RWPE2 (cell line): ENCODE data around the gene RBM4.
A peak's percentile ranks its signal among the peaks of the same experiment; 100 is the strongest.

Source experiments
- ATAC-seq: fragments of 200-7000 bp; cut with Tn5 transposase; 3 replicates; pipeline ENCODE4 v1.9.1; 2021; ENCODE audit warnings: low read depth
- DNase-seq: peaks from one replicate; pipeline ENCODE4 v3.0.0-alpha.2; 2020; ENCODE audit warnings: low spot score
- H3K27ac ChIP-seq: fragments of 450-650 bp; 2 replicates; pipeline ENCODE4 v1.5.1; 2017; ENCODE audit warnings: mild to moderate bottlenecking; ENCODE audit not compliant: poor library complexity, severe bottlenecking
- H3K27me3 ChIP-seq: fragments of 250-450 bp; sonication (Bioruptor Pico); 2 replicates; pipeline ENCODE4 v1.5.1; 2021; ENCODE audit warnings: mild to moderate bottlenecking, moderate library complexity; ENCODE audit not compliant: insufficient read depth, poor library complexity, severe bottlenecking
- H3K36me3 ChIP-seq: fragments of 250-450 bp; sonication (Bioruptor Pico); 2 replicates; pipeline ENCODE4 v1.5.1; 2020; ENCODE audit warnings: low read depth, mild to moderate bottlenecking, moderate library complexity
- H3K4me1 ChIP-seq: fragments of 250-450 bp; sonication (Bioruptor Pico); 2 replicates; pipeline ENCODE4 v1.5.1; 2021; ENCODE audit warnings: mild to moderate bottlenecking, moderate library complexity; ENCODE audit not compliant: insufficient read depth, poor library complexity, severe bottlenecking
- H3K4me3 ChIP-seq: fragments of 250-450 bp; sonication (Bioruptor Pico); 2 replicates; pipeline ENCODE4 v1.5.1; 2021; ENCODE audit warnings: mild to moderate bottlenecking, moderate library complexity; ENCODE audit not compliant: severe bottlenecking
- H3K9me3 ChIP-seq: fragments of 250-450 bp; sonication (Bioruptor Pico); 2 replicates; pipeline ENCODE4 v1.5.1; 2021; ENCODE audit warnings: mild to moderate bottlenecking, moderate library complexity; ENCODE audit not compliant: severe bottlenecking
- TF ChIP-seq, protein P1 (sequence below): fragments of 450-650 bp; IDR thresholded peaks from one replicate; pipeline ENCODE4 v1.5.1; 2017; ENCODE audit warnings: mild to moderate bottlenecking, moderate library complexity; ENCODE audit not compliant: poor library complexity, severe bottlenecking

Gene RBM4

DNA sequence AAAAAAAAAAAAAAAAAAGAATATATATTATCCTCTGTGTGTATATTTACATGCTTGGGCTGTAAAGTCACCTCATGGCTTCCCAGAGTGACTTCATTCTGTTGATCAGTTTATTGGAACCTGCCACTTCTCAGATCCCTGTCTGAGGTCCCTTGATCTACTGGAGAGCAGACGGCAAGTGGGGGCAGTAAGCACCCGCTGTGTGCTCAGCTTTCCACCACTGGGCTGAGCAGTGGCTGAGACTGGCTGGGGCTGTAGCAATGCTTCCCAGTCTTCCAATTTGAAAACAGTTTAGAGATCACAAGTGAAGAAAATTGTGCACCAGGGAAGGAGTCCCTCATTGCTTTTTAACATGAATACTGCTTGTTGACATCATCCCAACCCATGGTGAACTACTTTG is 46.1 kb downstream of the RBM4 start:
- ATAC-seq (no peak), DNase-seq (no peak)
- Histone ChIP-seq H3K27ac (no peak overlapping the region), H3K27me3 (no peaks in the 10 kb centered on the region), H3K4me1 (peaks cover 14% of the 10 kb centered on the region), H3K9me3 (no peaks in the 10 kb centered on the region), H3K36me3 (no peaks in the 10 kb centered on the region), H3K4me3 (no peak overlapping the region)
- TF ChIP-seq, protein P1, sequence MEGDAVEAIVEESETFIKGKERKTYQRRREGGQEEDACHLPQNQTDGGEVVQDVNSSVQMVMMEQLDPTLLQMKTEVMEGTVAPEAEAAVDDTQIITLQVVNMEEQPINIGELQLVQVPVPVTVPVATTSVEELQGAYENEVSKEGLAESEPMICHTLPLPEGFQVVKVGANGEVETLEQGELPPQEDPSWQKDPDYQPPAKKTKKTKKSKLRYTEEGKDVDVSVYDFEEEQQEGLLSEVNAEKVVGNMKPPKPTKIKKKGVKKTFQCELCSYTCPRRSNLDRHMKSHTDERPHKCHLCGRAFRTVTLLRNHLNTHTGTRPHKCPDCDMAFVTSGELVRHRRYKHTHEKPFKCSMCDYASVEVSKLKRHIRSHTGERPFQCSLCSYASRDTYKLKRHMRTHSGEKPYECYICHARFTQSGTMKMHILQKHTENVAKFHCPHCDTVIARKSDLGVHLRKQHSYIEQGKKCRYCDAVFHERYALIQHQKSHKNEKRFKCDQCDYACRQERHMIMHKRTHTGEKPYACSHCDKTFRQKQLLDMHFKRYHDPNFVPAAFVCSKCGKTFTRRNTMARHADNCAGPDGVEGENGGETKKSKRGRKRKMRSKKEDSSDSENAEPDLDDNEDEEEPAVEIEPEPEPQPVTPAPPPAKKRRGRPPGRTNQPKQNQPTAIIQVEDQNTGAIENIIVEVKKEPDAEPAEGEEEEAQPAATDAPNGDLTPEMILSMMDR: no peak

GRCh38 chr11:66685276-66686099 is 47.0 kb downstream of the RBM4 start:
- DNase-seq: no peak
- H3K4me1 ChIP-seq: peaks cover 14% of the 10 kb centered on the region
- no peak overlapping the region for H3K4me3 ChIP-seq
- ATAC-seq: no peak
- H3K27me3 ChIP-seq: no peaks in the 10 kb centered on the region
- H3K27ac ChIP-seq: peak overlapping the region; percentile 82
- TF ChIP-seq, protein P1: no peak
- no peaks in the 10 kb centered on the region for H3K36me3 ChIP-seq
- H3K9me3 ChIP-seq: no peaks in the 10 kb centered on the region

- Histone ChIP-seq H3K9me3 (no peaks in the 10 kb centered on the region), H3K4me1 (peaks cover 14% of the 10 kb centered on the region), H3K36me3 (no peaks in the 10 kb centered on the region), H3K4me3 (no peak overlapping the region), H3K27ac (peak overlapping the region; percentile 82), H3K27me3 (no peaks in the 10 kb centered on the region)
- ATAC-seq (peak; percentile 91), DNase-seq (peak; percentile 87)
- TF ChIP-seq, protein P1: peak; percentile 35
These were observed 47.7 kb downstream of the RBM4 start for GRCh38 chr11:66686100-66686785.

DNA sequence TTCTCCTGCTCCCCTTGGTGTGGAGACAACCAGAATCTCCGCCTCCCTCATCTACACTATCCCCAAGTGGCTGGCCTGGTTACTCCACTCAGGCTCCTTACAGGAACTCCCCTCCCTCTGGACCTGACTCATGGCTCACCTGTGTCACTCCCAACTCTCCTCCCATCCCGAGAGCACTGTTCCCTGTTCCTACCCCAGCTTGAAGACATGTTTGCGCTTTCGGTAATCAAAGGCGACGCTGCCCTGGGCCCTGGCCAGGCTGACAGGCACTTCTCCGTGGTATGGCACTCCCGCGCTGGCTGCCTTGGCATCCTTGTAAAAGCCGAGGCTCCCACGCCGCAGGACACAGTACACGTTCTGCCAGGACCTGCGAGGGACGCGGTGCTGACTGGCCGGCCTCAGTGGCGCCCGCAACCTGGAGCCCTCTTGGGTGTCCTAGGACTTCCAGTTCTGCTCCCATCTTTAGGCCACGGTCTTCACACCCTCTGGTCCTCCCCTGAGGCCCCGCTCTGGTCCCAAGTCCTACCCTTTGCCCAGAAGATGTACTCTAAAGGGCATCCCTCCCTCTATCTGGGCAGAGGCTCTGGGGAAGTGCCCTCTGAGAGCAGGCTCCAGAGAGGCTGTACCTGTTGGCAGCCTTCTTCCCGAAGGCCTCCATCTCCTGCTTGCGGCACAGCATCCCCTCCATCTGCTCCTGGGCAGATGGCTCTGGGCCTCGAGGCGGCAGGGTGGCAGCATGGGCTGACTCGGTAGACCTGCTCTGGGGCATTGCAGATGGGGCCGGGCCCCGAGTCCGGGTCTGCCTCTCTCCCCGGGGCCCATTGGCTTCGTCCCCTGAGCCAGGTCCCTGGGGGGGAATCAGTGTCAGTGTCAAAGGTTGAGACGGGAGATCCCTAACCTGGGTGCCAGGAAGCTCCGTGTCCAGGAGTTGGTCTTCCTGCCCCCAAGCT is 48.6 kb downstream of the RBM4 start:
- no peaks in the 10 kb centered on the region for H3K9me3 ChIP-seq
- no peak overlapping the region for H3K4me3 ChIP-seq
- DNase-seq (no peak), ATAC-seq (peak; percentile 87)
- H3K27me3 ChIP-seq: no peaks in the 10 kb centered on the region
- 0 out of 2 replicates have a peak, but pooled peaks cover 5% of the 10 kb centered on the region for H3K36me3 ChIP-seq
- H3K27ac ChIP-seq: peak overlapping the region; percentile 82
- TF ChIP-seq, protein P1: peak; percentile 21
- H3K4me1 ChIP-seq: peaks cover 14% of the 10 kb centered on the region
